RPMI7951 (cell line): Measurements from ENCODE around the gene JAK1. TPM values are rescaled to one million over a fixed set of nuclear protein-coding genes. Genes with fewer than 3 reads are reported as not detected.
"Not testable (repeated sequence)": the region's sequence is repeated elsewhere in the genome, so short reads cannot be mapped to it uniquely, and the experiment has no call there.

Source experiments
- DNase-seq: peaks from one replicate; pipeline ENCODE4 v3.0.0-alpha.2; 2012; ENCODE audit warnings: low read depth
- total RNA-seq: library from RNA; depleted of rRNA; stranded (reverse); fragments of >200 nt; shearing (Covaris generic); gene quantifications from 2 replicates; pipeline ENCODE4 v1.2.3, GENCODE V29; 2014

JAK1 gene
- total RNA-seq, 1 experiment from 2014 or later: 72.1 TPM

DNA sequence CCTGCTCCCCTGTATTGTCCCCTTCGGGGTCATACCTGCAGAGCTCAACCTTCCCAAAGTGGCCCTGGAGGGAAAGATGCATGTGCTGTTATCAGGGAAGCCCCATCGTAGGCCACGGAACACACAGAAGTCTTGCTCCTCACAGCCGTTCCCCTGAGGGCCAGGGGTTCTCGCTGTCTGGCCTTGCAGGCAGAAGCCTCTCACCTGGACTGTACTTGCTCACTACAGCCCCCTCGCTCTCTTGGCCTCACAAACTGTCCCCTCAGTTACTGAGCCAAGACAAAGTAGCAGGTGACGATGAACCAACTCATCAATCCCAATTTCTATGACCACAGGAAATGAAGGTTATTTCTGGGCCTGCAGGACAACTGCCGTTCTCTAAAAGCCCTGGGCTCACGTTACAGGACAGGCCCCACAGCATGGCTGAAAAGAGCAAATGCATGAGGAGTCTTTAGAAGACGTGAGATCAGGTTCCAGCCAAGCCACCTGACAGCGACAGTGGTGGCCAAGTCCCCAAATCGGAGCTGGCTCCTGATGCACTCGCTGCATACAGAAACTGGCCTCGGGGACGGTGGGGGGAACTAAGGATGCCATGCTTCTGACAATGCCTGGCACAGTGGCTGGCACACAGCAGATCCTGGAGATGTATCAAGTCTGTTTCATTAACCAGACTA is 126.5 kb downstream of the JAK1 start:
- no peak for DNase-seq

DNA sequence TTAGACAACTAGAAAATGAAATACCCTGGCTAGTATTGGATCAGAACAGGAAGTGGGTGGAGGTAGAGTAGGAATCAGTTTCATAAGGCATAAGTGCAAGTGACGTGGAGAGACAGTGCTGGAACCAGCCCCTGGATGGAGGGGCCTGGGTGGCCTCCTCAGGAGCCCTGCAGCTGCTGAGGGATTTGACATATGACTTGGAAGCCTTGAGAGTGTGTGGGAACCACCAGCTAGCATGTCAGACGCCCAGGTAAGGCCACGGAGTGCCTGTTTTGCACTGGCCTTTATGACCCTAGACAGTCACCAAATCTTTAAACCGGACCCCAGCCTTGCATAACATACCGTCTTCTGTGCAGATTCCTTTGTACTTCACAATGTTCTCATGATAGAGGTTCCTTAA is 127.1 kb downstream of the JAK1 start:
- DNase-seq: no peak

DNA sequence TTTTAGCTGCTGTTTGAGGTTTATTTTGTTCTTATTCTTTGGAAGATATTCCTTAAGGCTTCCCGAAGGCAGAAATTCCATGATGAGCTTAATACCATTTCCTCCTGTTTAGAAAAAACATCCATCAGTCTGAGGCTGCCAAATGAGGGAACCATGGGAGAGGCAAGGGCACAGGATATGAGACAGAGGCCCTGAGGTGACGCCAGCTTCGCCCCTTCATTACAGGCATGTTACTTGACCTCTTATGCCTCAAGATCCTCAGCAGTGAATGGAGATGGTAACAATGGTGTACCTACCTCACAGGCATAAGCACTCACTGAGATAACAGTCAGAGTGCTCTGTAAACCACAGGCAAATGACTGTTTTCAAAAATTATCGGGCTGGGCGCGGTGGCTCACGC is 127.9 kb downstream of the JAK1 start:
- no peak for DNase-seq

DNA sequence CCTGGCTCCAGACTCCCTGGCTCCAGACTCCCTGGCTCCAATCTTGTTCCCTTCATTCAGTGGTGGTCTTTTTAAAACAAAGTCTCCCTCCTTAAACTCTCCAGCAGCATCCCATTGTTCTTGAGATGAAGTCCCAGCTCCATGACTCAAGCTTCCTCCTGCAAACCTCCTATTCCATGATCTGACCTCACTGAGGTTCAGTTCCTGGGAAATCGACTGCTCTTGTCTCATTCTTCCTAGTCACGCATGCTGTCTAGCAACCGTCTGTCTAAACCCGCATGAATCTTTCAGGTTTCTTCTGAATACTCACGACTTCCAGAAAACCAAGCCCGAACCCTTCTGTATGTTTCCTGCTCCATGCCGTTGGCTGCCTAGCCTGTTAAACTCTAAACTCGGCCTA is 129.5 kb downstream of the JAK1 start:
- no peak for DNase-seq

DNA sequence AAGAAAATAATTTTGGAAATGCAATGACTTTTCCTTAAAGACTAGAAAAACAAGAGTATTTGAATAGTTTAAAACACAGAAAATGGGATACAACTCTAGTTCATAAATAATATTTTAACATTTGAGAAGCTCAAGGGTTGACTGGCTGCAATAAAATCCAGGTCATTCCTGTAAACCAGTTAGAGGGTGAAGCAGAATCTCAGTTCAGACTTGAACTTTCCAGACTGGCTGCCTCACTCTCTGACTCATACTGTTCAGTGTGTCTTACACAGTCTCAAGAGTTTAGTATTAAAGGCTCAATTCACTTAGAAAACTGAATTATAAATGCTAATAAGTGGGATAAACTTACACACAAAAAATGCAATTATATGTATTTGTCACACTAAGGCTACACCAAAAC is 131.6 kb downstream of the JAK1 start:
- peak; percentile 5 for DNase-seq

DNA sequence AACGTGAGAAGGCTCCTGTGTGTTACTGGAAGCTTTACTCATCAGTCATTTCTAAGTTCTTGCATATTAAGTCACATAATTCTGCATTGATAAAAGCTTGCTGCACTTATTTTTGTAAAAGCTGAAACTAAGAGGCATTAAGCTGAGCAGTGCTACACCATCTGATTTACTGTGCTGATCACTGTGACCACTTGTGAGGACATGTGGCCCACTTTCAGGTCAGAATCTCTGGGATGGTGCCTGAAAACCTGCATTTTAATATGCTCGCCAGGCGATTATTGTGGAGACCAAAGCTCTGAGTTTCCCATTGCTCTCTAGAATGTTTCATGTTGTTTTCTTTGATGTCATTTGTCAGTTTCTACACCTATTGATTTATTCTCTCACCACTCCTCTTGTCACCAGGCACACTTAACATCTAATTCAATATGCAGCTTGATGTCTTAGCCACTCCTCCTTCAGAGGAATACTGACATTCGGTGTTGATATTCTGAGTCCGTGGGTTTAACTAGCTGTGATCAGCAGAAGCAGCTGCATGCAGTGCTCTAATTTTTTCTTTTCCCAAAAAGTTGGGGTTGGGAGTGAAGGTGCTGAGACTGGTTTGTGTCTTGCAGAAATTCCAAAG is 136.2 kb downstream of the JAK1 start:
- DNase-seq: no peak

DNA sequence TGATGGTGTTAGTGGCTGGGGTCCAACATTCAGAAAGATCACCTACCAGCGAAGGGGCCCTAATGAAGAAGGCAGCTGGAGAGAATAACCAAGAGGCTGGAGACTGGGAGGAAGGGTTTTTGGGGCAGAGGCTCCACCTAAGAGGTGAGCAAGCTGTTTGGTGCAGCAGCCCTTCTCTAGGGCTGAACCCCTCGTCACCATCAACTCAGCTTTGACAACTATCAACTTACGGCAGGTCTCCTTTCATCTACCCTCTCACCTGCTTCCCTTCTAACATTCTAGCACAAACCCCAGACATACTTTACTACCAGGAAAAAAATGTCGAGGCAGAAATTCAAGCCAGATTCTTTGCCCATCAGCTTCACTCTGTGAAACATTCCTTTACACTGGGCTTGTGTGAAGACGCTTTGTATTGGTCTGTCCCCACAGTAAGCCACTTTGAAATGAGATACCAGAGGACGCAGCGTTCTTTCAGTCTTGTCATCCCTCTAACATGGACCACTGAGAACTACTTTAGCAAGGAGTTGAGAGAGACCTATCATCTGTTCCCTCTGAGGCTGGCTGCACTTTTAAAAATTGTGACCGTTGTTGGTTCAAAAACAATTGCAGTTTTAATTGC is 136.8 kb downstream of the JAK1 start:
- no peak for DNase-seq

DNA sequence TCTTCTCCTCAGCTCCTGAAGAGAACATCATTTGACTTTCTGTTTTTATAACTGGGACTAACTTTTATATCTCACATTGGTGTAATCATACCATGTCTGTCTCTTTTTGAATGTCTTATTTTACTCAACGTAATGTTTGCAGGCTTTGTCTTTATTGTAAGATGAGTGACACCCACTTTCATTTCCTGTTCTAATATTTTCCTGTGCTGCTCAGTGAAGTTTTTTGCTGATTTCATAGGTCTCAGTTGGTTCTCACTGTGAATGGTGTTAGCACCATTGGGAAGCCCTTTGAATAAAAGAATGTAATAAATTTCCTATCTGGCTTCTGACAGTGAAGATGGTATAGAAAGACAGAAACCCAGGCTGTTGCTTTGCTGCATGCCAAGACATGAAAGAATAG is 137.5 kb downstream of the JAK1 start:
- no peak for DNase-seq

DNA sequence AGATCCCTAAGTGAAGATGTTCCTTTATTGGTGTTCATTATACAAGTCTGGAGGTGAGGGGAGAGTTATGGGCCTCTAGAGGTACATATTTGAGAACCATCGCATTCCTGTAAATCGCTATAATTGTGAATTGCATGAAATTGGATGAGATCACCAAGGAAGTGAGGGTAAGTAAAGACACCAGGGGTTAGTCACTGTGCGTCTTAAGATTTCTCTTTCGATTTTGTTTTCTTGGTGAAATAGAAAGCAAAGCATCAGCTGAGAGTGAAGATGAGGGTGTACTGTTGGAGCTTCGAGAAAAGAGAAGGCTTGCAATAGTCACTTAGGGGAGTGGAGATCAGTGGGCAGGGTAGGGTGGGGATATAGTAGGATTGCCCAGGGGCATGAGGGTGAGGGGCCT is 139.4 kb downstream of the JAK1 start:
- DNase-seq: peak; percentile 1

DNA sequence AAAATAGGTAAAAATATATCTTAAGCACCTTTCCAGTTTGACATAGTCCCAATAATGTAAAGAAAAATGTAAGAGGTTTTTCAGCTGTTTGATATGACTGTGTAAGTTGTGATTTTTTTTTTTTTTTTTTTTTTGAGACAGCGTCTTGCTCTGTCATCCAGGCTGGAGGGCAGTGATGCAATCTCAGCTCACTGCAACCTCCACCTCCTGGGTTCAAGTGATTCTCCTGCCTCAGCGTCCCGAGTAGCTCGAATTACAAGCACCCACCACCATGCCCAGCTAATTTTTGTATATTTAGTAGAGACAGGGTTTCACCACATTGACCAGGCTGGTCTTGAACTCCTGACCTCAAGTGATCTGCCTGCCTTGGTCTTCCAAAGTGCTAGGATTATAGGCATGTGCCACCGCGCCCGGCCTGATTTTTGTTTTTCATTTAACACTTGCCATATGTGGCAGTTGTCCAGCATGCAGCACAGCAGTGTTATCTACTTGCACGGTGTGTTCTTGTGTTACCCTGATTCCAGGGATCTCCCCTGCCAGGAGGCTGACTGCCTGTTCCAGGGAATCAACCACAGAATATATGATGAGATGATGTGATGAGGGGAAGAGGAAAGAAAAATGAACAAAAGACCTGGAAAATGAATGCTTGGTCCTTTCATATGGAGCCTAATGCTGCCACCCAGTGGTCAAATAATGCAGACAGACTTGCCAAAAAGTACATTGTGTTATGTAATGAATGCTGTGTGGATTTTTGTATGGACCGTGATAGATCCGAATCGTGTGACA is 142.5 kb downstream of the JAK1 start:
- peak; percentile 67 for DNase-seq

DNA sequence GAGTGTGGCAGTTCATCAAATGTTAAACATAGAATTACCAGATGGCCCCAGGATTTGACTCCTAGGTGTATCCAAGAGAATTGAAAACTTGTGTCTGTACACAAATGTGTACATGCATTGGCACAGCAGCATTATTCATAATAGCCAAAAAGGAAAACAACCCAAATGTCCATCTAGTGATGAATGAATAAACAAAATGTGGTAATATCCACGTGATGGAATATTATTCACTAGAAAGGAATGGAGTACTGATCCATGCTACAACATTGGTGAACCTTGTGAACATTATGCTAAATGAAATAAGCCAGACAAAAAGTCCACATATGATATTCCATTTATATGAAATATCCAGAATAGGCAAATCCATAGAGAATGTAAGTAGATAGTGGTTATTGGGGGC is 143.7 kb downstream of the JAK1 start:
- no peak for DNase-seq

DNA sequence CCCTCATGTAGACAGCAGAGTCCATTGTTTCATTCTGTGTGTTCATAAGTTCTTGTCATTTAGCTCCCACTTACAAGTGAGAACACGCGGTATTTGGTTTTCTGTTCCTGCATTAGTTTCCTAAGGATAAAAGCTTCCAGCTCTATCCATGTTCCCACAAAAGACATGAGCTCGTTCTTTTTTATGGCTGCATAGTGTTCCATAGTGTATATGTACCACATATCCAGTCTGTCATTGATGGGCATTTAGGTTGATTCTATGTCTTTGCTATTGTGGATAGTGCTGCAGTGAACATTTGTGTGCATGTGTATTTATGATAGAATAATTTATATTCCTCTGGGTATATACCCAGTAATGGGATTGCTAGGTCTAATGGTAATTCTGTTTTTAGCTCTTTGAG is 145.8 kb downstream of the JAK1 start:
- DNase-seq: not testable (repeated sequence)

DNA sequence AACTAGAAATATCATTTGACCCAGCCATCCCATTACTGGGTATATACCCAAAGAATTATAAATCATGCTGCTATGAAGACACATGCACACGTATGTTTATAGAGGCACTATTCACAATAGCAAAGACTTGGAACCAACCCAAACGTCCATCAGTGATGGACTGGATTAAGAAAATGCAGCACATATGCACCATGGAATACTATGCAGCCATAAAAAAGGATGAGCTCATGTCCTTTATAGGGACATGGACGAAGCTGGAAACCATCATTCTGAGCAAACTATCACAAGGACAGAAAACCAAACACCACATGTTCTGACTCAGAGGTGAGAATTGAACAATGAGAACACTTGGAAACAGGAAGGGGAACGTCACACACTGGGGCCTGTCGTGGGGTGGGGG is 149.0 kb downstream of the JAK1 start:
- not testable (repeated sequence) for DNase-seq

DNA sequence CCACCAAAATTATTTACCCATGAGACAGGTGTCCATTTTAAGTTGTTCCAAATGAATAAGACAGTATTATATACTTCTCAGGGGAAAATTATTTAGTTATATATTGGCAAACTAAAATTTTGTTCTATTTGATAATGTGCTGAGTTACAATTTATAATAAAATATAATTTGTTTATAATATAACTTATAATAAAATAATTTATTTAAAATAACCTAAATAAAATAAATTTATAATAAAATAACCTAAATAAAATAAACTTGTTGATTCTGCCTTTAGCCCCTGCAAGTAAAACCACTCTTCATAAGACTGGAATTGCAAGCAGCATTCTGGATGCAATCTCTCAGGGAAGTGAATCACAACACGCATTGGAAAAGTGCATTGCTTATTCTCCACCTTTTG is 151.9 kb downstream of the JAK1 start:
- DNase-seq: no peak

DNA sequence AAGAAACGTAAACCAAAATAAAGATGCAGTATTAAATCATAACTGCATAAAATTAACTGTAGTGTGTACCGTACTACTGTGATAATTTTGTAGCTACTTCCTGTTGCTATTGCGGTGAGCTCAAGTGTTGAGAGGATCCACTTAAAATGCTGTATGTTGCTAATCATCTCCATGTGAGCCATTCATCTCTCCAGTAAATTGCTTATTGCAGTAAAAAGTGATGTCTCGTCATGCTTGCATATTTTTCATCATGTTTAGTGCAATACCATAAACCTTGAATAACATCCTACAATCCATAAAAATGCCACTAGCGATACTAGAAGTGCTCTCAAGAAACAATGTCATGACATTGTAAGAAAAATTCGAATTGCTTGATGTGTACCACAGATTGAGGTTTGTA is 155.2 kb downstream of the JAK1 start:
- DNase-seq: no peak

DNA sequence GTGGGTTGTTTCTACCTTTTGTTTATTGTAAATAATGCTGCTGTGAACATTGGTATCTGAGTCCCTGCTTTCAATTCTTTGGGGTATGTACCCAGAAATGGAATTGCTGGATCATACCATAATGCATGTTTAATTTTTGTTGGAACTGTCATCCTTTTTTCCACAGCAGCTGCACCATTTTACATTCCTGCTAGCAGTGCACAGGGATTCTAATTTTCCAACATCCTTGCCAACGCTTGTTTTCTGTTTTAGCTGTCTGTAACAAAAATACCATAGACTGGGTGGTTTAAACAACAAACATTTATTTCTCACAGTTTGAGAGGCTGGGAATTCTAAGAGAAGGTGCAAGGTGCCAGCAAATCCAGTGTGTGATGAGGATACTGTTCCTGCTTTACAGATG is 156.3 kb downstream of the JAK1 start:
- DNase-seq: no peak

DNA sequence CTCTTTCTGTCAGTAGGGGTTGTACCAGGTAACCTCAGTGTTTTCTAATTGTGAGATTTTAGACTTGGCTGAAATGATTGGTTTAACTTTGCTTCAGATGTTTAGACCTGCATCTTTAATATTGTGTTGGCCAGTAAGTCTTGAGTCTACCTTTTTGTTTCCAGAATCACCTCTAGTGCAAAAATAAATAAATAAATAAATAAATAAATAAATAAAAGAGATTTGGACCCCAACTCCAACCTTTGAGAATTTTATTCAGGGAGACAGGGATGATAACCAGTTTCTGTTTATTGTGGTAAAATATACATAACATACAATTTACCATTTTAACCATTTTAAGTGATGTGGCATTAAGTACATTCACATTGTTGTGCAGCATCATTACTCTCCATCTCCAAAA is 157.0 kb downstream of the JAK1 start:
- DNase-seq: no peak

DNA sequence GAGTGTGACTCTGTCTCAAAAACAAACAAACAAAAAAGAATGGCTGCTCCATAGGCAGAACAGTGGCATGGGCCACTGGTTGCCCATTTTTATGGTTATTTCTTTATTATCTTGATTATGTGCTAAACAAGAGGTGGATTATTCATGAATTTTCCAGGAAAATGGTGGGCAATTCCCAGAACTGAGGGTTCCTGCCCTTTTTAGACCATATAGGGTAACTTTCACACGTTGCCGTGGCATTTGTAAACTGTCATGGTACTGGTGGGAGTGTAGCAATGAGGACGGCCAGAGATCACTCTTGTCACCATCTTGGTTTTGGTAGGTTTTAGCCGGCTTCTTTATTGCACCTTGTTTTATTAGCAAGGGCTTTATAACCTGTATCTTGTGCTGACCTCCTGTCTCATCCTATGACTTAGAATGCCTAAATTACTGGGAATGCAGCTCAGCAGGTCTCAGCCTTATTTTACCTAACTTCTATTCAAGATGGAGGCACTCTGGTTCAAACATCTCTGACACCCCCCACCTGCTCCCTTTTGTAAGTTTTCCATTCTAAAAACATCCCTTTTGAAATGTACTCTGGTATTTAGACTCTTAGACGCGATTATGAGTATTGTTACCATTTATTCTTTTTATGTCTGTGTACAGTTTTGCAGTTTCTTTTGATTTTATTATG is 164.4 kb downstream of the JAK1 start:
- DNase-seq: no peak

DNA sequence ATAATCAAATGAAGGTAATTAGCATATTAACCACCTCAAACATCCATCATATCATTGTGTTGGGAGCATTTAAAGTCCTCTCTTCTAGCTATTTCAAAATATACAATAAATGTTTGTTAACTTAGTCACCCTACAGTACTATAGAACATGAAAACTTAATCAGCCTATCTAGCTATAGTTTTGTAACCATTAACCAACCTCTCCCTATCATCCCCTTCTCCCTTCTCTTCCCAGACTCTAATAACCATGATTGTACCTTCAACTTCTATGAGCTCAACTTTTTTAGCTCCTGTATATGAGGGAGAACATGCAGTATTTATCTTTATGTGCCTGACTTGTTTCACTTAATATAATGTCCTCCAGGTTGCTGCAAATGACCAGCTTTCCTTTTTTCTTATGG is 167.5 kb downstream of the JAK1 start:
- DNase-seq: no peak

DNA sequence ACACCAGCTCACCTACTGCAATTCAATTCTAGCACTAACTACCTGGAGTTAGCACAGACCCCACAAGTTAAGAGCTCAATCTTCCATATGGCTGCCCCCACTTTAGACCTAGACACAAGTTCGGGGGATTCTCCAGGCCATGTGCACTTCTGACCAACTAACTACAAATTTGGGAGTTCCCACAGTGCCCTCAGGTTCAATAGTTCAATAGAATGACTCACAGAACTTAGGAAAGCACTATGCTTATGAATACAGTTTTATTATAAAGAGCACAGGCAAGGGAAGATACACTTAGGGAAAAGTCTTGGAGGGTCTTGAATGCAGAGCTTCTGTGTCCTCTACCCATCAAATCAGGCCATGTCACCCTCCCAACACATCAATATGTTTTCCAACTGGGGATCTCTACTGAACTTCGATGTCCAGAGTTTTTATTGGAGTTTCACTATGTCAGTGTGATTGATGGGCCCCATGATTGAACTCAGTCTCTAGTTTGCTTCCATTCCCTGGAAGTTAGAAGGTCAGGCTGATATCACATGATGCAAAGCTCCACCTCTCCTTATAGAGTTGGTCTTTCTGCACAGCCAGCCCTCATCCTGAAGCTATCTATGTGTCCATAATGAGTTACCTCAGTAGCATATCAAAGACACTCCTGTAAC is 175.4 kb downstream of the JAK1 start:
- no peak for DNase-seq
